Left colon (tissue), 2 donors: Measurements from ENCODE around the gene ZNF804B. TPM values are rescaled to one million over a fixed set of nuclear protein-coding genes. Genes with fewer than 3 reads are reported as not detected.
"Not testable (repeated sequence)": the region's sequence is repeated elsewhere in the genome, so short reads cannot be mapped to it uniquely, and the experiment has no call there.

Source experiments
- ATAC-seq: fragments of 200-7000 bp; cut with Tn5 transposase; one replicate; pipeline ENCODE4 v1.9.1; 2020; ENCODE audit warnings: mild to moderate bottlenecking, moderate library complexity
- DNase-seq, 2 donors: peaks; one replicate each; pipeline ENCODE4 v3.0.0-alpha.2; 2020
- intact Hi-C, 2 donors: fragments of 100-400 bp; cut with DNase I in 1 of 2; cut with micrococcal nuclease in 1 of 2; formaldehyde crosslinking; loops; one replicate each; pipeline versions ENCODE4 v1.11.2 to v1.14.0; 2022; cut with DNase I, micrococcal nuclease
- total RNA-seq, 2 donors: library from RNA; stranded (reverse); fragmentation: NEBNext Ultra II Directional; extraction: Animal tissue kit (Norgen Biotek cat#: 25700); gene quantifications; one replicate each; pipeline ENCODE4 v1.2.1, GENCODE V29; 2021
- donor health status: DM: no; HTN: no; CAD: no.
- donor health status: DM: yes; HTN: yes; CAD: no.

Gene ZNF804B
- total RNA-seq, 2 donors from 2014 or later, result not detected

DNA sequence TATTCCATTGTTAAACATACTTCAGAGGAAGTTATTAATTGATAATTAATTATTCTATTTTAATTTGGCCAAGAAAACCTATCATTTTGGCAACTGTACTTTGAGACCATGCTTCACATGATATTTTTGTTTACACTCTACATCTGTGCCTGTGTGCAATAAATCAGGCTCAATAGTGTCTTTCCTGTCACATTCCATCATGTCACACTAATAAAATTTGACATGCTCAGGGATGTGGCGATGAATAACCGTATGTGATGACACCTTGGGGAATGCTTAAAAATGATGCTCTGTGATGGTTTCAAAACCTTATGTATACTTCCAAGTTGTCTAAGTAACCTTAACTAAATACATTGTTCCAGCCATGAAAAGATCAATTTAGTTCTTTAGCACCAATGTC lies 400.6 kb downstream of the ZNF804B start:
- intact Hi-C loops, result no loop called here
- ATAC-seq (no peak), DNase-seq (no peak)

DNA sequence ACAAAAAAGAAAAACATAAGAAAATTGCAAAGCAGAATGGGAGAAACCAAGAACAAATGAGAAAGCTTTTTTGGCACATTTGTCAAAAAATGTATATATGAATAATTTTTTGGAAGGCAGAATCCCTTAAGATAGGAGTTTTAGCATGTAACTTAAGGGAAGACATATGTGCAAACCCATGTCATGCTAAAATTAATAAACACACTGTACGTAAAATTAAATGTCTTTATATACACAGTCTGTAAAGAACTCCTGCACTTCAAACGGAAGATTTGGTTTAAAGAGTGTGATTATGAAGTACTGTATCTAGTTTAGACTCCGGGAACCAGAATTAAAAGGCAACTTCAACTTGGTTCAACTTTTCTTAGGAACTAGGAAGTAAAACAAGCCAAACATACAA lies 405.9 kb downstream of the ZNF804B start:
- no peak for DNase-seq
- intact Hi-C loops, result no loop called here

DNA sequence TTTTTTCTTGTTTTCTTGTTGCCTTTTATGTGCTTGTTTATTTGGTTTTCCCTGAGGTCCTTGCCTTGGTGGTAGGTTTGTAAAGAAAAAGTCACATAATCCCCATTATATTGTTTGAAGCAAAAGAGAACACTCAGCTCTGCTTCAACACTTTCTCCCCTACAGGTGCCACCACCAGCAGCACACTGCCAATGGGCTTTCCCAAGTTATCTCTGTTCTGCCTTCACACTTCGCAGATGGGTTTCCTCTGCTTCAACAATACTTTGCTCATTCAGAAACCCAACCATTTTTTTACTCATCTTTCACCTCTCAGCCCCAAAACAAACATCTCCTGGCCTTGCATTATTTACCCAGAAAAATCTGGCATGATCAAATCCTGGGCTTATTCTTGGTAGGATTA lies 411.1 kb downstream of the ZNF804B start:
- intact Hi-C loops, result no loop called here
- no peak for ATAC-seq
- DNase-seq, result no peak

More for the DNA sequence above, 405.9 kb downstream of the ZNF804B start:
- ATAC-seq, result no peak

DNA sequence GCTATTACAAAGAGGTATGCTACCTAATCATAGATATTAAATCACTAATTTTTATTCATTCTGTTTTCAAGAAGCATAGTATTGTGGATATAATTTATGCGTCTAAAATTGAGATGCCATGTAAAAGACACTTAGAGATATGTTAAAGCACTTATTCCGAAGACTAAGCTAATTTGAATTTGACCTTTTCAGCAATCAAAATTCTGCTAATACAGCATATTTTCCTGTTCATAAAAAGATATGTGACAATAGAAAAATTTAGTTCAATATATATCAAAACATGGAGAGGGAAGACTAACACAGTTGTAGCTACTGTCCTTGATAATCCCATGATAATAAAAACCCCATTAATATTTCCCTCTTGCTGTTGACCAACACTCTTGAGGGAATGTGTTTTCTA lies 422.6 kb downstream of the ZNF804B start:
- DNase-seq (no peak), ATAC-seq (no peak)
- intact Hi-C loops, result no loop called here

DNA sequence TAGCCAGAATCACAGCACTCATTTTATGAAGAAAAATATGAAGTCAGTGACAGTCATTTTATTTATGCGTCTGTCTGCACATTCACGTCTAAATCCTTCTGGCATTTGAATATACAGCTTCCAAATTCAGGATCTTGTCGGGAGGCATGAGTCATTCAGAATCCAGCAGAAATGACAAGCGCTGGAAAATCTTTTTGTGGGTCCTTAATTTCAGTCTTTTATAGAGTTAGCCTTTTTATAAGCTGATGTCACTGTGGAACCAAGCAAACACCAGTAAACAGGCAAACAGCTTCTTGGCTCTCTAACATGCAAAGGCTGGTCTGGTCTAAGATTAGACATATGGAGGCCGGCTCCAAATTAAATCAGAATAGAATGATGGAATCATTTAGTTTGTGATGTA lies 424.2 kb downstream of the ZNF804B start:
- no peak for ATAC-seq
- intact Hi-C loops, result no loop called here
- DNase-seq, result no peak

DNA sequence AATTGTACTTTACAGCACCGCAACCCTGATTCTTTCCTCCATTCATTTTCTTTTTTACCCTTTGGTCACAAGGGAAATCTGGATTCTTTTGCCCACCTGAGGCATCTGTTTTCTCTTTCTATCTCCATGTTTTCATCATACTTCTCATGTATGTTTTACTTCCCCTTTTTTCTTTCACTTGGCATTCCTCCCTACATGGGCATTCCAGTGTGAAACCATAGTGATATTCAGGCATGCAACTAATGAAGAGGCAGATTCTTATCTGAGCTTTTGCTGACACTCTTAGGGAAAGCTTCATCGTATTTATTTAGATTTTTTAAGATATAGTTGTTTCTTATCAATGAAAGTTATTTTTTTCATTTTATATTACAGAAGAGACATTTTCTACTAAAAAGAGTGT lies 441.3 kb downstream of the ZNF804B start:
- intact Hi-C loops, result no loop called here
- DNase-seq (no peak), ATAC-seq (no peak)

DNA sequence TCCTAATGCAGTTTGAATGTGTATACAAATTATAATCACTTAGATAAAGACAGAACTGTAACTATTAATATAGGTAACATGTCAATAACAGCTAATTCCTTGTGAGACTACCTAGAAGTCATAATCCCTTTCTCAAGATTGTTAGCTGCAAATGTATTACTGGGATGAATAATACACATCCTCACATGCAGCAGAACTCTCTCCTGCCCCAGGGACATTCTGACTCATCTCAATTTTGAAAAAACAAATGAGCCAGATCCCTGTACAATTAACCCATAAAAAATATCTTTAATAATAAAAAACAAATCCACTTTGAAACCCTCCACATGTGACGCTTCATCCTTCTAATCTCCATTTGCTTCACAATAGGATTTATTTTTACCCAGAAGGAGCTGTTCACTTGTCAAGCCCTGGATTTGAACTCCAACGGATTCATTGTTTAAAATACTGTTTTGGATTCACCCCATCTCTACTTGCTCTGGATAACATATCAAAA lies 464.4 kb downstream of the ZNF804B start:
- ATAC-seq, result no peak
- no peak for DNase-seq
- intact Hi-C loops, result no loop called here

DNA sequence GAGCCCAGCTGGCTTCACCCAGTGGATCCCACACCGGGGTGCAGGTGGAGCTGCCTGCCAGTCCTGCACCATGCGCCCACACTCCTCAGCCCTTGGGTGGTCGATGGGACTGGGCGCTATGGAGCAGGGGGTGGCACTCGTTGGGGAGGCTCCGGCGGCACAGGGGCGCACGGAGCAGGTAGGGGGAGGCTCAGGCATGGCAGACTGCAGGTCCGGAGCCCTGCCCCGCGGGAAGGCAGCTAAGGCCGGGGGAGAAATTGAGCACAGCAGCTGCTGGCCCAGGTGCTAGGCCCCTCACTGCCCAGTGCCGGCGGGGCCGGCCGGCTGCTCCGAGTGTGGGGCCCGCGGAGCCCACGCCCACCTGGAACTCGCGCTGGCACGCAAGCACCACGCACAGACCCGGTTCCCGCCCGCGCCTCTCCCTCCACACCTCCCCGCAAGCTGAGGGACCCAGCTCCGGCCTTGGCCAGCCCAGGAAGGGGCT lies 469.2 kb downstream of the ZNF804B start:
- ATAC-seq, DNase-seq, intact Hi-C loops: not testable (repeated sequence)

DNA sequence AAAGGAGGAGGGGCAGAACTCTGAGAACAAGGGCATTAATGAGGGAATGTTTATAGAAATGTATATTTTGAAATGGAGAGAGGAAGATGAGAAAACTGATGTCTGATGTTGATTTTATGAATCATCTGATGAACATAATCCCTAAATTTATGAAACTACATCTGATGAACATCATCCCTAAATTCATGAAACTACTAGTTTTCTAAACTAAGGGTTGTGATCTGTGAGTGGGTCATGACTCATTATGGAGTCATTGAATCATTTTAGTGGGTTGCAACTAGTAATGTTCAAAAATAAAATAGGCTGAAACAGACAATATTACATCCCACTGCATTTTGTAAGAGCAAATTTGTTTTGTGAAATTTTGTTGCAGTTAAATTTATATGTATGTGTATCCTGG lies 478.7 kb downstream of the ZNF804B start:
- ATAC-seq (no peak), DNase-seq (no peak)
- intact Hi-C loops, result no loop called here

DNA sequence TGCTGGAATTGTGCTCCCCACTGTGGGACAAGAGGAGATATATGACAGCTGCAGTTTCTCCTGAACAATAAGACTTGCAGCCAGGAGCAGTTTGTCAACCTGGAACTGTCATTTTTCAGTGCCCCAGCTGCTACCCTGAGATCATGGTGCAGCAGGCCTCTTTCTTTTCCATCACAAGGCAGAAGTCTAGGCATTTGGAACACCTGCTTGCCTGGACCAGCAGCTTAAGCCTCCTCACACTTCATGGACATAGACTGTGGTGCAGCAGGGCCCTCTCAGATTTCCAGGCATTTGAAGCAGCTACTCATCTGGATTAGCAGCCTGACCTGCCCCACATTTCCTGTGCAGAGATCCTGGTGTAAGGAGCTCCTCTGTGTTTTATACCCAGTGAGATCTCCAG lies 486.7 kb downstream of the ZNF804B start:
- no peak for DNase-seq
- intact Hi-C loops, result no loop called here
- ATAC-seq, result no peak

DNA sequence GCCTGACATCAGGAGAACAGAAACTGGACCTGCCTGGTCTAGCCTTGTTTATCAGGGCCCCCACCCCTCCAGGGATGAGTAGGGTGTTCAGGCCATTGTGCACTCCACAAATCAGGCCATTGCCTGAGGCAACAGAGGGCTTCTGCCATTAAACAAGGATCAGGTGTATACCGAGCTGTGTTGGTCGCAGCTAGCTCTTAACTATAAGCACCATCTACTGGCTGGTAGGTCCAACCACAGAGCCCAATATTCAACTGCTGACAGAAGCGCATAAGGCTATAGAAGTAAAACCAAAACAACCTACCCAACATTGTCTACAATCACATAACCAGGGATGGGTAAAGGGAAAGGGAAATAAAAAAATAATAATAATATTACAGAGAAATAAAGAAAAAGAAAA lies 487.7 kb downstream of the ZNF804B start:
- intact Hi-C loops, result no loop called here
- ATAC-seq (no peak), DNase-seq (no peak)

DNA sequence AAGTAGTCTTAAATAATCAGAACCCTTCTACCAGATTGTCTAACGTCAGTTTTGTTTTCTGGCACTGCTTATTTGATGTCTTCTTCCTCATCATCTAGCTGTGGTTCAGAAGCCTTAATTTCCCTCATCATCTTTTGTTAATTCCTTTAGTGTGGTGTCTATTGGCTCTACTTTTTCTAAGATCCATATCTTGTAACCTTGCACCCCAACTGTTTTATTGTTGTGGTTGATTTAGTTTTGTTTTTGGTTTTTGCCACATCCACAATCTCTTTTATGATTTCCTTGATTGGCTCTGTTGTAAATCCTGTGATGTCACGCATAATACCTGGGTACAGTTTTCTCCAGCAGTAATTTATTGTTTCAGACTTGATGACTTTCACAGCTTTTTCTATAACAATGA lies 499.6 kb downstream of the ZNF804B start:
- DNase-seq (no peak), ATAC-seq (no peak)
- intact Hi-C loops, result no loop called here

DNA sequence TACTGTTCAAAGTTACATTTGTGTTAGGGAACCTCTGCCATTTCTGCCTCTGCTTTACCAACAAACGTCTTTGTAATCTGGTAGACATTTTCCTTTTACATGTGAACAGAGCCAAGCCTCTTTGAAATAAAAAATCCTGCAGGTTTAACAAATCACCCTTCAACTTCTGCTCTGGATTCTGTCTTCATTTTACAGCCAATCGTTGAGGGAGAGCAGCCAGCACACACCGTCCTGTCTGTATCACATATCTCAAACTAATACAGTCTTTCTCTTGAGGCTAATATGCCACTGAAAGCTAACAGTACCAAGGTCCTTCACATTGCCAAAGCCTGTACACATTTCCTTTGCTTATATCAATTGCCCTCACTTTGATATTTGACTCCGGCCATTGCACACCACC lies 504.6 kb downstream of the ZNF804B start:
- intact Hi-C loops, result no loop called here
- ATAC-seq, result no peak
- no peak for DNase-seq

DNA sequence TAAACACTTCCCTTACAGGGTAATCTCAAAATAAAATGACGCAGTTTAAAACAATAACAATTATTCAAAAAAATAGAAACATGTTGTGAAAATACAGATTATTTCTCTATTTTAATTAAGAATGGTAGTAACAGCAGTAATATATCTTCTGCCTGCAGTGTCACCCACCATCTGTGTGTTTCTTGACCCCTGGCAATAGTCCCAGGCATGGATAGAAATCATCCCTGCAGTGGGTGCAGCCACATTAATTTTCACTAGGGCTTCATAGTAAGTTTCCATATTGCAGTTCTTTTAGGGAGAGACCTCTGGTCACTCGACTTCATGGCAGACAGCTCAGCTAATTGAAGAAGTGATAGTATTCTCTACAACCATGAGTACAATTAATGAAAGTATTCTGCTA lies 506.1 kb downstream of the ZNF804B start:
- no peak for DNase-seq
- intact Hi-C loops, result no loop called here
- ATAC-seq, result no peak

DNA sequence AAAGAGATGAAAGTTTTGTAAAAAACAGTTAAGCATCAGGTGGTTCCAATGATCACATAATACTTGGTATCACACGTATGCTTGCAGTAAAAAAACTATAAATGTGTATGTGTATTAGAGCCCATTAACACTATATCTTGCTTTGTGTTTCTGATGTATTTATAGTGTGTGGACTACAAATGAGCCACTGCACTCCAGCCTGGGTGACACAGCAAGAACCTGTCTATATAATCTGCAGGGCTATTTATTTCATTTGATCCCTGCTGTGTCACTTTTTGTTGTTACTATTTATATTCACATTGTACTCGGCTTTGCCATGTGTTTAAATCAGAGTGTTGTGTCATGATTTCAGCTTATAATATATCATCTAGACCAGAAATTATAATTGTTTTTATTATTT lies 523.8 kb downstream of the ZNF804B start:
- ATAC-seq, result no peak
- DNase-seq, result no peak
- intact Hi-C loops, result no loop called here

DNA sequence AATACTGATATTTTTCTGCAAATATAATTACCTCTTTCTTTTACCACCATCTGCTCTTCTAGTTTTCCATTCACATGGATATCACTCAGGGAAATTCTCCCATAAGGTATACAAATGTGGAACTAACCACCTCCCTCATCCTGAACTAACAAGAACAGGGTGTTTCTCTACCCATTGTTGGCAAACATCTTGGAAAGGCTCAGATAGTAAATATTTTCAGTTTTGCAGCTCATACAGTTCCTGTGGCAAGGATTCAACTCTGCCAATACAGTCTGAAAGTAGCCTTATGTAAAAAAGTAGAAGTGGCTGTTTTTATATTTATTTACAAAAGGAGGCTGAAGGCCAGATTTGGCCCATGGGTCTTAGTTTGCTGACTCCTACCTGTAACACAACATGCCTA lies 549.0 kb downstream of the ZNF804B start:
- DNase-seq, result no peak
- intact Hi-C loops, result no loop called here
- ATAC-seq, result no peak

DNA sequence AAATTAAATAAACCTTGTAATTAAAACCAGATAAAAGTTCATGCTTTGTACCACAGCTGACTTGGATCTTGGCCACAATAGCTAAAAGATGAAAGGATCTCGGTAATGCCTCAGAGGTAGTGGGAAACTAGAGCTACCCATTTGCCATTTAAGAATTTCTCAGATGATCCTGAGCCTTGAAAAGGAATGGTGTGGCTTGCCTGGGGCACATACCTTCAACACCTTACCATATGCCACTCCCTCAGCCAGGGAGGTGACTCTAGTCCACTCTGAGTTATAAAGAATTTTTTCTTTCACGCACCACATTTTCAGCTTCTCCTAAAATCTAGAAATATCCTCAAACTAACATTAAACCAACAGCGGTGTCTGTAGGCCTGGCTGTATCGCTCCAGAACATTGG lies 552.4 kb downstream of the ZNF804B start:
- ATAC-seq, result no peak

DNA sequence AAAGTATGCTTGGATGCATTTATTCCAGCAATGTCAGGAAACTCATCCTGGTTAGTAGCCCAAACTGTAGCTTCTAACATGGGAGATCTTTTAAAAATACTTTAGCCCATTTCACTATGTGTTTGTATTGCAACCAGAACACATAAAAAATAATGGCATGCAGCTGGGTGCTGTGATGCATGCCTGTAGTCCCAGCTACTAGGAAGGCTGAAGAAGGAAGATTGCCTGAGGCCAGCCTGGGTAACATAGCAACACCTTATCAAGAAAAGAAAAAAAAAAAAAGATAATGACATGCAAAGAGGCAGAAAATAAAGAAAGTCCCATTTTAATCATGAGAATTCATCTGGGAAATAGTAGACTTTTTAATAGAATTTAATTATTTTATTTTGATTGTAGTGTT lies 553.1 kb downstream of the ZNF804B start:
- intact Hi-C loops, result no loop called here
- DNase-seq, result no peak
- ATAC-seq, result no peak

More for the DNA sequence above, 552.4 kb downstream of the ZNF804B start:
- intact Hi-C loops, result no loop called here
- DNase-seq, result no peak

DNA sequence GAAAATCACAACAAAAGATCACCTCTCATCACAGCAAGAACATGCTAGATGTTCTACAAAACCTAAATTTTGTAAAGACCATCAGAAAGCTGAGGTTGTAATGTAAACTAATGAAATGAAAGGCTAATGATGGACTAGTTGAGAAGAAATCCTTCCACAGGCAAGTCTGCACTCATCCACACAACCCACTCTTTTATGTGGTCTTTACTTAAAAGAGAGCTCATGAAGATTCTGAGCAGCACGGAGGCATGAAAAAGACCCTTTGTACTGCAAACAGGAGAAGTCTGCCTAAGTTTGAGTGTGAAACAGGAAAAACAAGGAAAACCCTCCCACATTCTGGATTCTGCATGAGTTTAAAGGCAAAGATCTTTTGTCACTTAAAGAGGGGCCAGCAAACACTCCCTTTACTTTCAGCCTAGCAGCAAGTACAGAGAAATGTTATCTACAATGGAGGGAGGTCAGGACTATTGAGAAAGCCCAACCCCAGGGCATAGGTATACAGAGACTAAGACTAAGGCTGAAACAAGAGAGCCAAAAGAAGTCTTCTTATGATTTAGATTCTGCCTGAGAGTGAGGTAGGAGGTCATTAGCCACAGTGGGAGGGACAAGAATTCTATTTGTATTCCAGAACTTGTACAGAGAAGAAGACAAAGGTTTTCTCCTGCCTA lies 557.2 kb downstream of the ZNF804B start:
- DNase-seq (no peak), ATAC-seq (no peak)
- intact Hi-C loops, result no loop called here

DNA sequence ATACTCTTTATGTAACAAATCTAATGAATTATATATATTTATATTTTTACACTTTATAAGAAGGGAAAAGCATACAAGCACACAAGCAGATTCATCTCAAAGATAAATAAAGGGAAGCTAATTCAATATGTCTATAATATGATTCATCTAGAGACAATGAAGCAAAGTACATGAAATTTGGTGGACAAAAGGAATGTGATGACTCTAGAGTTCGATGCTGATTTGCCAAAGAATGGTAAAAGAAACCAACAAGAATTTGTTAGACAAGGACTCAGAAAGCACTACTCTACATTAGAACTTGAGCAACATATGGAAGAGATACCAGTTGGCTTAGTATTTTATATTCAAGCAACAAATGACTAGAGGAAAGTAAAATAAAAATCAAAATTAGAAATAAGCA lies 572.5 kb downstream of the ZNF804B start:
- intact Hi-C loops, result no loop called here
- no peak for DNase-seq
- ATAC-seq, result no peak

DNA sequence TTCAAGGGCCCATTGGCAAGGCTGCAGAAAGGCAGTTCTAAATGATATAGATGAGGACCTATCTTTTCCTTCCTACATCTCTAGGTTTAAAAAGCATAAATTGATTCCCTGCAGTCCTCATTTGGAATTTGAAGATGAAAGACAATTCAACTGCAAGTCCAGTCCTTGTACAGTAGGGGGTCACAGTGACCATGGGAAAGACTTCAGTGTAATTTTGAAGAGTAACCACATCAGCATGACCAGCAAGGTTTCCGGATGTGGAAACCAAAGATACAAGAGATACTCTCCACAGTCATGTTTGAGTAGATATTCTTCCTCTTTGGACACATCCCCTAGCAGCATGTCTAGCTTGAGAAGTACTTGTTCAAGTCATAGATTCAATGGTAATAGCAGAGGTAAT lies 575.3 kb downstream of the ZNF804B start:
- DNase-seq, result no peak
- ATAC-seq, result no peak
- intact Hi-C loops, result no loop called here
